Transverse colon (tissue), 4 donors: ENCODE results near the gene TBCD. TPM values are rescaled to one million over a fixed set of nuclear protein-coding genes. Genes with fewer than 3 reads are reported as not detected.
A peak's percentile ranks its signal among the peaks of the same experiment; 100 is the strongest.

Experiments used
- DNase-seq: peaks from one replicate; pipeline ENCODE4 v3.0.0-alpha.2; 2019
- H3K27ac ChIP-seq, 4 donors: fragments of 200-600 bp; sonication (generic); 2 replicates each; pipeline ENCODE4 v1.5.1; 2016 to 2018; ENCODE audit warnings: inconsistent platforms in 4 of 4
- H3K27me3 ChIP-seq: fragments of 200-600 bp; sonication (generic); 2 replicates; pipeline ENCODE4 v1.5.1; 2017; ENCODE audit warnings: inconsistent platforms
- H3K36me3 ChIP-seq, 4 donors: fragments of 200-600 bp; sonication (generic); 2 replicates each; pipeline ENCODE4 v1.5.1; 2017 to 2019; ENCODE audit warnings: inconsistent platforms in 4 of 4
- H3K4me1 ChIP-seq, 4 donors: fragments of 200-600 bp; sonication (generic); 2 replicates each; pipeline ENCODE4 v1.5.1; 2017 to 2020; ENCODE audit warnings: inconsistent platforms in 4 of 4
- H3K4me3 ChIP-seq, 4 donors: fragments of 200-600 bp; sonication (generic); 1 replicate in 1 of 4; 2 replicates in 3 of 4; pipeline versions ENCODE4 v1.5.1 to v1.6.1; 2017 to 2019; ENCODE audit warnings: inconsistent platforms in 4 of 4
- H3K9me3 ChIP-seq, 2 donors: fragments of 200-600 bp; sonication (generic); 2 replicates each; pipeline ENCODE4 v1.5.1; 2017 to 2019; ENCODE audit warnings: inconsistent platforms in 2 of 2
- CTCF ChIP-seq, 5 experiments: fragments of 200-600 bp in 3 of 5; fragments of 450-650 bp in 2 of 5; sonication (generic) in 3 of 5; IDR thresholded peaks; 1 replicate in 2 of 5; 2 replicates in 3 of 5; pipeline ENCODE4 v1.5.1; 2016 to 2017; ENCODE audit warnings: antibody characterized with exemption in 5 of 5, inconsistent platforms in 3 of 5, mild to moderate bottlenecking in 2 of 5, moderate library complexity in 1 of 5
- EP300 ChIP-seq: sonication (generic); formaldehyde crosslinking; IDR thresholded peaks from one replicate; pipeline ENCODE4 v1.6.1; 2017; ENCODE audit warnings: antibody characterized with exemption, low read depth
- POLR2A ChIP-seq: fragments of 450-650 bp; IDR thresholded peaks from one replicate; pipeline ENCODE4 v1.6.1; 2016; ENCODE audit warnings: antibody characterized with exemption, mild to moderate bottlenecking, moderate library complexity
- POLR2AphosphoS5 ChIP-seq, 3 donors: sonication (generic); formaldehyde crosslinking; IDR thresholded peaks; one replicate each; pipeline ENCODE4 v1.6.1; 2016; ENCODE audit warnings: antibody characterized with exemption in 3 of 3
- WGBS, 2 donors: methylation state at CpG; one replicate each; pipeline ENCODE4 v1.1.5; 2018; ENCODE audit warnings: low coverage in 1 of 2; 5-methylcytosine and 5-hydroxymethylcytosine counted together
- in situ Hi-C, 4 donors: fragments of 200-750 bp; cut with MboI; loops; one replicate each; pipeline versions ENCODE4 v1.15.0 to v1.15.1; 2017; ENCODE audit warnings: low sequenced_read_pairs in 3 of 4, low pct_ligation_motif_present in 1 of 4, low pct_unique_long_range_greater_than_20kb in 1 of 4
- intact Hi-C: fragments of 100-400 bp; cut with DNase I; formaldehyde crosslinking; loops from one replicate; pipeline ENCODE4 v1.15.1; 2023; ENCODE audit warnings: low total_unique reads
- total RNA-seq, 4 donors: library from RNA; depleted of rRNA; stranded (reverse); fragments of >200 nt; gene quantifications; one replicate each; pipeline ENCODE4 v1.1.0, GENCODE V29; 2016

TBCD gene
- total RNA-seq, 4 donors from 2014 or later = 38.6 to 104 (median 39.8) TPM

GRCh38 chr17:82920150-82920549, 168.3 kb downstream of the TBCD start:
- DNase-seq = no peak
- H3K4me3 ChIP-seq = no peak overlapping the region
- no peak overlapping the region for H3K27ac ChIP-seq
- intact Hi-C loops (no loop called here), in situ Hi-C loops (no loop called here)
- H3K9me3 ChIP-seq = no peaks in the 10 kb centered on the region
- H3K27me3 ChIP-seq = no peaks in the 10 kb centered on the region
- no peaks in the 10 kb centered on the region for H3K4me1 ChIP-seq
- 90 to 100% methylated on average over 4 to 15 of the region's 15 CpGs for WGBS, 2 donors
- TF ChIP-seq CTCF (IDR thresholded peaks at IDR 0.05) (no peak), POLR2AphosphoS5 (IDR thresholded peaks at IDR 0.05) (no peak), POLR2A (no peak), EP300 (no peak)
- no peaks in the 10 kb centered on the region for H3K36me3 ChIP-seq

- TF ChIP-seq CTCF (IDR thresholded peaks at IDR 0.05) = no peak
- no peak for TF ChIP-seq POLR2A
- TF ChIP-seq POLR2AphosphoS5 (IDR thresholded peaks at IDR 0.05) = no peak
- TF ChIP-seq EP300 = no peak
- no peak for DNase-seq
- Histone ChIP-seq H3K27me3 (no peaks in the 10 kb centered on the region), H3K27ac (no peak overlapping the region), H3K36me3 (no peaks in the 10 kb centered on the region), H3K9me3 (no peaks in the 10 kb centered on the region), H3K4me3 (no peak overlapping the region), H3K4me1 (no peaks in the 10 kb centered on the region)
- in situ Hi-C loops (no loop called here), intact Hi-C loops (no loop called here)
- 83 to 93% methylated on average over 2 to 15 of the region's 16 CpGs for WGBS, 2 donors
Observed at GRCh38 chr17:82920715-82921114, 168.8 kb downstream of the TBCD start.

GRCh38 chr17:82921426-82921825, 169.6 kb downstream of the TBCD start:
- TF ChIP-seq POLR2A (no peak), CTCF (IDR thresholded peaks at IDR 0.05) (no peak), EP300 (no peak), POLR2AphosphoS5 (IDR thresholded peaks at IDR 0.05) (no peak)
- H3K36me3 ChIP-seq = peaks cover 0 to 4% (median 0%) of the 10 kb centered on the region in 4 donors
- H3K27me3 ChIP-seq = no peaks in the 10 kb centered on the region
- no peak for DNase-seq
- H3K27ac ChIP-seq = no peak overlapping the region
- H3K4me3 ChIP-seq = no peak overlapping the region
- intact Hi-C loops (no loop called here), in situ Hi-C loops (no loop called here)
- no peaks in the 10 kb centered on the region for H3K4me1 ChIP-seq
- no peaks in the 10 kb centered on the region for H3K9me3 ChIP-seq
- WGBS, 2 donors = 77 to 86% methylated on average over 12 to 13 of the region's 13 CpGs

GRCh38 chr17:82922646-82923045, 170.8 kb downstream of the TBCD start:
- no peaks in the 10 kb centered on the region for H3K9me3 ChIP-seq
- intact Hi-C loops (no loop called here), in situ Hi-C loops (no loop called here)
- H3K36me3 ChIP-seq = peaks cover 0 to 8% (median 3%) of the 10 kb centered on the region in 4 donors
- H3K4me3 ChIP-seq = no peak overlapping the region
- H3K4me1 ChIP-seq = no peaks in the 10 kb centered on the region
- WGBS, 2 donors = 87% methylated on average over 19 of the region's 19 CpGs; no CpG with 5 or more reads in 1 of the 2 donors
- no peak overlapping the region for H3K27ac ChIP-seq
- no peaks in the 10 kb centered on the region for H3K27me3 ChIP-seq
- peak; percentile 25 for DNase-seq
- no peak for TF ChIP-seq POLR2A
- no peak for TF ChIP-seq POLR2AphosphoS5 (IDR thresholded peaks at IDR 0.05)
- no peak for TF ChIP-seq EP300
- TF ChIP-seq CTCF (IDR thresholded peaks at IDR 0.05) = no peak
